Liver (tissue), 9 donors: ENCODE results near the gene KLK14. TPM values are rescaled to one million over a fixed set of nuclear protein-coding genes. Genes with fewer than 3 reads are reported as not detected.

Experiments
- DNase-seq: peaks from one replicate; pipeline ENCODE4 v3.0.0-alpha.2; 2017; ENCODE audit warnings: low spot score
- H3K27ac ChIP-seq, 2 donors: one replicate each; pipeline ENCODE4 v1.7.0; 2013; ENCODE audit warnings: inconsistent platforms in 2 of 2, low read length in 2 of 2, control low read depth in 1 of 2, low read depth in 1 of 2, mild to moderate bottlenecking in 1 of 2
- H3K27me3 ChIP-seq, 4 donors: one replicate each; pipeline versions ENCODE4 v1.6.1 to v1.7.0; 2013; ENCODE audit warnings: low read length in 3 of 4, inconsistent platforms in 1 of 4, mild to moderate bottlenecking in 1 of 4, moderate library complexity in 1 of 4; ENCODE audit not compliant: control insufficient read depth in 4 of 4, insufficient read depth in 4 of 4
- H3K36me3 ChIP-seq, 4 donors: one replicate each; pipeline versions ENCODE4 v1.6.1 to v1.7.0; 2013; ENCODE audit warnings: low read length in 3 of 4, mild to moderate bottlenecking in 3 of 4, low read depth in 1 of 4, moderate library complexity in 1 of 4; ENCODE audit not compliant: control insufficient read depth in 4 of 4, insufficient read depth in 3 of 4
- H3K4me1 ChIP-seq, 4 donors: one replicate each; pipeline versions ENCODE4 v1.6.1 to v1.7.0; 2013; ENCODE audit warnings: low read length in 3 of 4, mild to moderate bottlenecking in 3 of 4, moderate library complexity in 1 of 4; ENCODE audit not compliant: control insufficient read depth in 4 of 4, insufficient read depth in 4 of 4
- H3K4me3 ChIP-seq, 3 donors: one replicate each; pipeline versions ENCODE4 v1.6.1 to v1.7.0; 2013; ENCODE audit warnings: low read length in 3 of 3, control low read depth in 1 of 3, low read depth in 1 of 3, mild to moderate bottlenecking in 1 of 3
- H3K9ac ChIP-seq, 2 donors: one replicate each; pipeline ENCODE4 v1.7.0; 2013; ENCODE audit warnings: low read length in 2 of 2, mild to moderate bottlenecking in 2 of 2, moderate library complexity in 2 of 2, control low read depth in 1 of 2, low read depth in 1 of 2
- H3K9me3 ChIP-seq, 4 donors: one replicate each; pipeline versions ENCODE4 v1.6.1 to v1.7.0; 2013; ENCODE audit warnings: low read length in 3 of 4; ENCODE audit not compliant: control insufficient read depth in 4 of 4
- CTCF ChIP-seq: fragments of 150-350 bp; IDR thresholded peaks from 2 replicates; pipeline ENCODE4 v1.5.1; 2017; ENCODE audit warnings: improper control_type of control experiment, low read depth, low read length; ENCODE audit not compliant: missing input control
- FOXA1 ChIP-seq: IDR thresholded peaks from 2 replicates; pipeline ENCODE4 v1.6.1; 2016; ENCODE audit warnings: antibody characterized with exemption
- FOXA2 ChIP-seq: IDR thresholded peaks from 2 replicates; pipeline ENCODE4 v1.6.1; 2016; ENCODE audit warnings: antibody characterized with exemption
- GABPA ChIP-seq, 2 donors: IDR thresholded peaks in 1 of 2; conservative IDR thresholded peaks in 1 of 2; 2 replicates each; pipeline ENCODE4 v1.6.1; 2016; ENCODE audit warnings: antibody characterized with exemption in 2 of 2, mild to moderate bottlenecking in 1 of 2, moderate library complexity in 1 of 2
- HNF4A ChIP-seq, 2 donors: conservative IDR thresholded peaks; 2 replicates each; pipeline ENCODE4 v1.6.1; 2016; ENCODE audit warnings: antibody characterized with exemption in 2 of 2, mild to moderate bottlenecking in 2 of 2
- JUND ChIP-seq, 2 donors: IDR thresholded peaks; 2 replicates each; pipeline ENCODE4 v1.6.1; 2016; ENCODE audit warnings: antibody characterized with exemption in 2 of 2
- MAX ChIP-seq: IDR thresholded peaks from 2 replicates; pipeline ENCODE4 v1.6.1; 2016; ENCODE audit warnings: antibody characterized with exemption
- NR2F2 ChIP-seq: IDR thresholded peaks from 2 replicates; pipeline ENCODE4 v1.6.1; 2016; ENCODE audit warnings: antibody characterized with exemption
- RAD21 ChIP-seq, 2 donors: IDR thresholded peaks; 2 replicates each; pipeline ENCODE4 v1.6.1; 2016; ENCODE audit warnings: antibody characterized with exemption in 2 of 2, mild to moderate bottlenecking in 2 of 2
- RXRA ChIP-seq, 2 donors: IDR thresholded peaks; 2 replicates each; pipeline ENCODE4 v1.6.1; 2017 to 2018; ENCODE audit warnings: antibody characterized with exemption in 2 of 2, mild to moderate bottlenecking in 1 of 2
- SP1 ChIP-seq: IDR thresholded peaks from 2 replicates; pipeline ENCODE4 v1.6.1; 2018; ENCODE audit warnings: antibody characterized with exemption, mild to moderate bottlenecking
- TAF1 ChIP-seq: conservative IDR thresholded peaks from 2 replicates; pipeline ENCODE4 v1.6.1; 2016; ENCODE audit warnings: antibody characterized with exemption, mild to moderate bottlenecking
- YY1 ChIP-seq: IDR thresholded peaks from 2 replicates; pipeline ENCODE4 v1.6.1; 2016; ENCODE audit warnings: antibody characterized with exemption, mild to moderate bottlenecking
- ZBTB33 ChIP-seq: IDR thresholded peaks from 2 replicates; pipeline ENCODE4 v1.6.1; 2016; ENCODE audit warnings: antibody characterized with exemption
- WGBS: extraction: QIAGEN DNeasy Blood & Tissue Kit; methylation state at CpG from one replicate; pipeline ENCODE4 v1.1.7; 2013; 5-methylcytosine and 5-hydroxymethylcytosine counted together
- polyA plus RNA-seq, 2 donors: library from polyadenylated mRNA; stranded (reverse) in 1 of 2; unstranded in 1 of 2; fragments of 200-250 nt in 1 of 2; fragments of >200 nt in 1 of 2; fragmentation: Nextera tagmentation in 1 of 2; extraction: Ambion mirVana in 1 of 2; gene quantifications; one replicate each; pipeline versions ENCODE4 v1.2.1 to v1.2.3, GENCODE V29; 2013 to 2015
- total RNA-seq, 2 donors: library from RNA; depleted of rRNA; stranded (reverse); fragments of >200 nt; gene quantifications; one replicate each; pipeline ENCODE4 v1.2.3, GENCODE V29; 2014
- TF ChIP-seq, protein P1 (sequence below): IDR thresholded peaks from 2 replicates; pipeline ENCODE4 v1.6.1; 2016; ENCODE audit warnings: antibody characterized with exemption
- TF ChIP-seq, protein P2 (sequence below): IDR thresholded peaks from 2 replicates; pipeline ENCODE4 v1.6.1; 2016; ENCODE audit warnings: antibody characterized with exemption, mild to moderate bottlenecking
- donor health status: healthy.
- donor health status: healthy.
- donor health status: healthy.
- donor health status: healthy.
- donor health status: healthy.

KLK14 gene
- total and polyA plus RNA-seq, 4 donors = 0.06 TPM; not detected in 3

- H3K27me3 ChIP-seq = no peaks in the 10 kb centered on the region
- no peak for DNase-seq
- H3K9ac ChIP-seq = no peak overlapping the region
- H3K36me3 ChIP-seq = peaks cover 3 to 15% (median 10%) of the 10 kb centered on the region in 4 donors
- TF ChIP-seq MAX (no peak), YY1 (no peak), RXRA (IDR thresholded peaks at IDR 0.05) (no peak), ZBTB33 (no peak), CTCF (no peak), NR2F2 (no peak), SP1 (no peak), JUND (IDR thresholded peaks at IDR 0.05) (no peak), HNF4A (conservative IDR thresholded peaks at IDR 0.05) (no peak), TAF1 (no peak)
- no peaks in the 10 kb centered on the region for H3K9me3 ChIP-seq
- no peak overlapping the region for H3K4me3 ChIP-seq
- H3K4me1 ChIP-seq = peaks cover 9 to 16% (median 13%) of the 10 kb centered on the region in 4 donors
- no peak overlapping the region for H3K27ac ChIP-seq
- WGBS = 90% methylated on average over 49 of the region's 49 CpGs
These were observed 21.2 kb upstream of the KLK14 start for GRCh38 chr19:51103926-51104341.

- Histone ChIP-seq H3K4me1 (peaks cover 6 to 12% (median 9%) of the 10 kb centered on the region in 4 donors), H3K36me3 (peaks cover 3 to 15% (median 10%) of the 10 kb centered on the region in 4 donors), H3K9me3 (no peaks in the 10 kb centered on the region), H3K9ac (no peak overlapping the region), H3K4me3 (no peak overlapping the region), H3K27ac (no peak overlapping the region), H3K27me3 (no peaks in the 10 kb centered on the region)
- 96% methylated on average over 7 of the region's 7 CpGs for WGBS
- no peak for TF ChIP-seq TAF1
- no peak for TF ChIP-seq JUND (IDR thresholded peaks at IDR 0.05)
- TF ChIP-seq FOXA1 = no peak
- DNase-seq = no peak
These were observed 20.3 kb upstream of the KLK14 start for GRCh38 chr19:51102991-51103390.

- Histone ChIP-seq H3K4me1 (peaks cover 0 to 3% (median 0%) of the 10 kb centered on the region in 4 donors), H3K27me3 (no peaks in the 10 kb centered on the region), H3K36me3 (peaks cover 3 to 18% (median 10%) of the 10 kb centered on the region in 4 donors), H3K9ac (no peak overlapping the region), H3K9me3 (no peaks in the 10 kb centered on the region), H3K4me3 (no peak overlapping the region), H3K27ac (no peak overlapping the region)
- TF ChIP-seq FOXA1 (no peak), TAF1 (no peak), RXRA (IDR thresholded peaks at IDR 0.05) (no peak), SP1 (no peak), RAD21 (IDR thresholded peaks at IDR 0.05) (no peak), GABPA (IDR thresholded peaks at IDR 0.05 in 1 of 2, conservative IDR thresholded peaks at IDR 0.05 in 1 of 2) (no peak), FOXA2 (no peak), JUND (IDR thresholded peaks at IDR 0.05) (no peak), NR2F2 (no peak)
- TF ChIP-seq, protein P1, sequence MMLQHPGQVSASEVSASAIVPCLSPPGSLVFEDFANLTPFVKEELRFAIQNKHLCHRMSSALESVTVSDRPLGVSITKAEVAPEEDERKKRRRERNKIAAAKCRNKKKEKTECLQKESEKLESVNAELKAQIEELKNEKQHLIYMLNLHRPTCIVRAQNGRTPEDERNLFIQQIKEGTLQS = no peak
- TF ChIP-seq, protein P2, sequence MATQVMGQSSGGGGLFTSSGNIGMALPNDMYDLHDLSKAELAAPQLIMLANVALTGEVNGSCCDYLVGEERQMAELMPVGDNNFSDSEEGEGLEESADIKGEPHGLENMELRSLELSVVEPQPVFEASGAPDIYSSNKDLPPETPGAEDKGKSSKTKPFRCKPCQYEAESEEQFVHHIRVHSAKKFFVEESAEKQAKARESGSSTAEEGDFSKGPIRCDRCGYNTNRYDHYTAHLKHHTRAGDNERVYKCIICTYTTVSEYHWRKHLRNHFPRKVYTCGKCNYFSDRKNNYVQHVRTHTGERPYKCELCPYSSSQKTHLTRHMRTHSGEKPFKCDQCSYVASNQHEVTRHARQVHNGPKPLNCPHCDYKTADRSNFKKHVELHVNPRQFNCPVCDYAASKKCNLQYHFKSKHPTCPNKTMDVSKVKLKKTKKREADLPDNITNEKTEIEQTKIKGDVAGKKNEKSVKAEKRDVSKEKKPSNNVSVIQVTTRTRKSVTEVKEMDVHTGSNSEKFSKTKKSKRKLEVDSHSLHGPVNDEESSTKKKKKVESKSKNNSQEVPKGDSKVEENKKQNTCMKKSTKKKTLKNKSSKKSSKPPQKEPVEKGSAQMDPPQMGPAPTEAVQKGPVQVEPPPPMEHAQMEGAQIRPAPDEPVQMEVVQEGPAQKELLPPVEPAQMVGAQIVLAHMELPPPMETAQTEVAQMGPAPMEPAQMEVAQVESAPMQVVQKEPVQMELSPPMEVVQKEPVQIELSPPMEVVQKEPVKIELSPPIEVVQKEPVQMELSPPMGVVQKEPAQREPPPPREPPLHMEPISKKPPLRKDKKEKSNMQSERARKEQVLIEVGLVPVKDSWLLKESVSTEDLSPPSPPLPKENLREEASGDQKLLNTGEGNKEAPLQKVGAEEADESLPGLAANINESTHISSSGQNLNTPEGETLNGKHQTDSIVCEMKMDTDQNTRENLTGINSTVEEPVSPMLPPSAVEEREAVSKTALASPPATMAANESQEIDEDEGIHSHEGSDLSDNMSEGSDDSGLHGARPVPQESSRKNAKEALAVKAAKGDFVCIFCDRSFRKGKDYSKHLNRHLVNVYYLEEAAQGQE = no peak
- 66% methylated on average over 5 of the region's 5 CpGs for WGBS
- DNase-seq = no peak
These were observed 18.6 kb upstream of the KLK14 start for GRCh38 chr19:51101171-51101865.
